KG1 (cell line): Measurements from ENCODE around the gene SDK1.

Experiments
- DNase-seq: peaks from one replicate; lab custom pipeline; 2025; lab: John Stamatoyannopoulos, UW

SDK1 gene

GRCh38 chr7:3527496-3528124 is 226.6 kb downstream of the SDK1 start:
- no peak for DNase-seq

GRCh38 chr7:3533040-3533439 is 232.0 kb downstream of the SDK1 start:
- no peak for DNase-seq

- DNase-seq = no peak
Observed at GRCh38 chr7:3537210-3537875, 236.3 kb downstream of the SDK1 start.

DNA sequence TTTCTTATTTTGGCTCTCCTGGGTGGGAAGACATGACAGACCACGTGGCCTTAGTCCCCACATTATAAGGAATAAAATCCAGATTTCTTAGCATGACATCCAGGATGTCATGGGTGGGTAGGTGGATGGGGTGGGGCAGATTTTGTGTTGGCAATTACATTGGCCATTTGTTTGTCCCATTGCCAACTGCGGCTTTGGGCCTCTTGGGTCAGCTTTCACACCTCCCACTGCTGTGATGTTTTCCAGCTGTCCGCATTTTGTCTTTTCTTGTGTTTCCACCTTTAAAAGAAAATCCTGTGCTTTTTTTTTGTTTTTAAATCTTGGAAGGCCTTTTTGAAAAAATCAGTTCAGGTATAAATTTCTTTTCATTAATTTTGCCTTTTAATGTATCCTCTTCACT is 237.0 kb downstream of the SDK1 start:
- DNase-seq = no peak

DNA sequence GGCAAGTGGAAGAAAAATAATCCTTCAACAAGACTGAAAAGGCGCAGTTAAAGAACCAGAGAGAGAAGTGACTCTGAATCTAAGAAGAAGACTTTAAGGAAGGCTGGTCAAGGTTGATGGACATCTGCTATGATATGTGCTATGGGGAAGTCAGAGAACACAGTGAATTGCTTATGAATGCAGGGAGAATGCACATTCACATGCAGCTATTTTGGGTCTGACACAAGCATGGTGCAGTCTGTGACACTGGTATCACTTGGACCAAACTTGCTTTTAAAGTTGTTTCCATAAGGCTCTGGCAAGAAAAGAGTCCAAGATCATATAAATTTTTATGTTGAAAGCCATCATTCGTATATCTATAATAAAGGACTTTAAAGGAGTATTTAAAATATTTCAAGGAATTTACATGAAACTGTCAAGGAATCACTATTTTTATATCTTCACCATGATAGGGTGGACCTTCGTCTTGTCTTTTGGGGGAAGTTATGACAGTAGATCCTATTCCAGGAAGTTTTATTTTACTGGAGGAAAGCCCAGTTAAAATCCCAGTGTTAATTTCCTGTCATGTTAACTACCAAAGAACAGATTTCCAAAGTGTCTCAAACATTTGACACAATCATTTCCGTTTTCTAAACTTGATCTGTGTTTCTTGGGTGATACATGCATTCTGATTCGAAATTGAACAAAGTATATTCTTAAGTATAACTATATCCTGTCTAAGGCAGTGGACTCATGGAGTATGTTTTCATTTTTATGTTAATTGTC is 239.6 kb downstream of the SDK1 start:
- no peak for DNase-seq

DNA sequence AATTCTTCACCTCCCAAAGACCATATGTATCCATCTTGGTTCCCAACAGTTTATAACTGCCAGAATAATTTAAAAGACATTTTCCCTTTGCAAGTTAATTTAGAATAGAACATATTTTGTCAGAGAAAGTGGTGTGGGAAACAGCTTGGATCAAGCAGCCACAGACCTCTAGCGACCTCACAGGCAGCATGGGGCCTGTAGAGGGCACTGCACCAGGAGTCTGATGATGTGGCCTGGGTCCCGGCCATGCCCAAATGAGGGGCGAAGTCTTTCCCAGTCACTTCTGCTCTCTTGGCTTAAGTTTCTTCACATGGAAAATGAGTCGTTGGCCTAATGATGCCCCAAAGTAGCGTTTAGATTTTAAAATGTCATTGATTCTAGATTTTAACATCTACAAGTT is 243.2 kb downstream of the SDK1 start:
- no peak for DNase-seq

DNA sequence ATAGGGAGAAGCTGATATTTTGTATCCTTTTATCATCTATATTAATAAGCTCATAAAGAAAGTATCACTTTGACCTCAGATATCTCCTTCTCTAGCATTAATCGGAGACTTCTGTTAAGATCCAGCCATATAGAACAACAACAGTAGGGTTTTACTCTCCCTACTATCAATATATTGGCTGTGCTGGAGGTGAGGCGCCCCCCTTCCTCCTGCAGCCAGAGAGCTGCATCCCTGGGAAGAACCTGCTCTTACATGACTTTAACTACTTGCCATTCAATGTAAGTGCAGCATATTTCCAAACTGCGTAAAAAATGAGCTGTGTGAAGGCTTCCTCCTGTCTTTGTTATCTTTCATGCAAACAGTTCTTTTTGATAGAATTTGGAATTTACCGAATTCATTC is 247.8 kb downstream of the SDK1 start:
- no peak for DNase-seq

- no peak for DNase-seq
Observed at GRCh38 chr7:3549601-3550000, 248.5 kb downstream of the SDK1 start.

DNA sequence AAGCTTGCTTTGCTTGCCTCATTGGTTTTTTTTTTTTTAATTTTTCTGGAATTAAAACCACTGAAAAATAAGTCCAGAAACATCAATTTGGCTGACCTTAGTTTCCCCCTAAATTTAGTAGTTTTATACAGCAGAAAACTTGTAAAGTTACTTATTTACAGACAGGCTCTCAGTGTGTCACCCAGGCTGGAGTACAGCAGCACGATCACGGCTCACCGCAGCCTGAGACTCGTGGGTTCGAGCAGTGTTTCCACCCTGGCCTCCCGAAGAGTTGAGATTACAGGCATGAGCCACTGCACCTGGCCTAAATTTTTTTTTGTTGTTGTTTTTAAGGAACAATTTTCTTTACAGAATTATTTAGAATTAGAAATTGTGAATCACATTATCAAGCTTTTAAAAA is 250.5 kb downstream of the SDK1 start:
- DNase-seq = no peak

DNA sequence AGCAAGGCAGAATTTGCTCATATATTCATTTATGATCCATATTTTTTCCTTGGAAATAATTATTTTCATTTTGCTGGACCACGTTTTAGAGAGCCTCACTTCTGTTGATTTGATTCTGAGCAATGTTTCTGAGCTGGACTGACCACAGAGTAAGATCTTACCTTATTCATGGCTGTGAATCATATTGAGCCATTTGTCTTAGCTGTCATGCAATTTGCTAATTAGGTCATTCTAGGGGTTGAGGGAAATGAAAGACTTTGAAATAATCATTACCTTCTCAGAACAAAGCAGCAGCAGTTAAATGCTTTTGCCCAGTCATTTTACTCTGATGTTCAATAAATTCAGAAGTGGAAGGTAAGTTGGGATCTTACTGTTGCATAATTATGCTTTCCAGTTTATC is 251.4 kb downstream of the SDK1 start:
- DNase-seq = no peak

DNA sequence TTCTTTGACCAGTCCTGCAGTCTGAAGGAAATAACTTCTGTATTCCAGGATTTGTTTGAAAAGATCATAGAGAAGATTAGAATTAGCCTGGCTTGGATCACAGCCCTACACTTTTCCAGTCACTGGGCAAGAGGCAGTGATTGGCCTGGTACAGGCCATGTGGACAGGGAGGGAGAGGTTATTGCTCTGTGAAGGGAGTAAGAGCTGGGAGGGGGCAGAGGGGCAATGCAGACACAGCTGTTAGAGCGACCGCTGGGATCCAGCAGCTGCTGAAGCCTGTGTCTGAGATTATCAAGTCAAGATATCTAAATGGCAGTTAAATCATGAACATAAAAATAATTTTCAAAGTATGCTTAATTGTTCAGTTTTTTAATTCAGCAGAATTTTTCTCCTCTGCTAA is 257.3 kb downstream of the SDK1 start:
- no peak for DNase-seq

GRCh38 chr7:3559278-3559677 is 258.2 kb downstream of the SDK1 start:
- DNase-seq = no peak

GRCh38 chr7:3560495-3560894 is 259.4 kb downstream of the SDK1 start:
- DNase-seq = no peak

DNA sequence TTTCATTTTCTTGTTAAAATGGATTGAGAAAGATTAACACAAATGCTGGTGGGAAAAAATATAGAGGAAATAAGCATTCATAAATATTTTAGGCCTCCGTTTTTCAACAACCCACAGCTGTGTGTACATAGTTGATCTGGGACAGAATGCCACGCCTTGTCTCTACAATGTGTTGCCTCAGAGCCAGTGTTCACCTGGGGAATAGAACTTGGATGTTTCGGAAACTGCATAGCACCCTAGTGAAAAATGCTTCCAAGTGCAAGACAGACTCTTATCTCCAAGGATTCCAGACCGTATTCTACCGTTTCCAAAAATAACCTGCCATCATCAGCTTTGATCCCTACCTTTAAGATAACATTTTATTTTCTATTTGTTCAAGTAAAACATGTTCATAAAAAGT is 260.9 kb downstream of the SDK1 start:
- DNase-seq = no peak

DNA sequence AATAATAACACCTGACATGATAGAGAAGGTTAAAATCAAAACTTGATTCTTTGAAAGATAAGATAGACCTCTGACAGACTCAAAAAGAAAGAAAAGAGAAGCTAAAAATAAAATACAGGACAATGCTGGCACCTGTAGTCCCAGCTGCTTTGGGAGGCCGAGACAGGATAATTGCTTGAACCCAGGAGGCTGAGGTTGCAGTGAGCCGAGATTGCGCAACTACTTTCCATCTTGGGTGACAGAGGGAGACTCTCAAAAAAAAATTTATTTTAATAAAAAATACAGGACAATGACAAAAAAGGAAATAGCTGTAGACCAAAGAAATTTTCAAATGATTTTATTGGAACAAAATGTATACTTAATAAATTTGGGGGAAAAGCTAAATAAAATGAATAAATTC is 263.2 kb downstream of the SDK1 start:
- no peak for DNase-seq

DNA sequence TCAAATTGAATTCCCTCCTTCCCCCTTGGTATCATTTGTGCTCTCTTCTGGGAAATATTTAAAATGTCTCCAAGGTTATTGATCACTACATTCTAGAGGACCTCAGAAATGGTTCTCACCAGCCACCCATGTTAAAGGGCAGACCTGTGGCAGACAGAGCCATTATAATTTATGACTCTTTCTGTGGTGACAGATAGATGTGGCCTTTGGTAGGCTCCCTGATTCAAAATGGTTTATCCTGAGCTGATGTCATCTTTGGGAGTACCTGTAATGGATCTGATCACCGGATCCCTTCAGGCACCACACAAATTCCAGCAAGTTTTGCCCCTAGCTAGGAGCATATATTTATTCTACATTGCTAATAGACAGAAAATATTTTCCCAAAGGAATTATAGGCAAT is 267.5 kb downstream of the SDK1 start:
- DNase-seq = no peak

GRCh38 chr7:3569643-3570042 is 268.6 kb downstream of the SDK1 start:
- DNase-seq = no peak

DNA sequence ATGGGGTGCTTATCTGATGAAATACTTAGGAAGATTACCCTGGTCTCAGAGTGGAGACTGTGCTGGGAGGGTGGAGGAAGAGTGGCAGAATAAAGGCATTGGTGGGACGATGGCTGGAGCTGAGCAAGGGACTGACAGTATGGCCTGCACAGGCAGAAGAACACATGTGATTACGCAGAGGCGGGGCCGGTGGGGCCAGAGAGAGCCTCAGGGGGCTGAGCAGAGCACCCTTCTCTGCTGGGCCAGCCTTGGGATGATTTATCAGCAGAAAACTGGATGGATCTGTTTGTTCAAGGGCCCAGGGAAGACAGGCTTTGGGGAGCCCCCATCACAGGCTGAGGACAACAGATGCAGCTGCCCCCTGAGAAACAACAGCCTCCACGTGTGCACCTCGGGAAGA is 272.1 kb downstream of the SDK1 start:
- DNase-seq = no peak

GRCh38 chr7:3574386-3574785 is 273.3 kb downstream of the SDK1 start:
- DNase-seq = no peak

DNA sequence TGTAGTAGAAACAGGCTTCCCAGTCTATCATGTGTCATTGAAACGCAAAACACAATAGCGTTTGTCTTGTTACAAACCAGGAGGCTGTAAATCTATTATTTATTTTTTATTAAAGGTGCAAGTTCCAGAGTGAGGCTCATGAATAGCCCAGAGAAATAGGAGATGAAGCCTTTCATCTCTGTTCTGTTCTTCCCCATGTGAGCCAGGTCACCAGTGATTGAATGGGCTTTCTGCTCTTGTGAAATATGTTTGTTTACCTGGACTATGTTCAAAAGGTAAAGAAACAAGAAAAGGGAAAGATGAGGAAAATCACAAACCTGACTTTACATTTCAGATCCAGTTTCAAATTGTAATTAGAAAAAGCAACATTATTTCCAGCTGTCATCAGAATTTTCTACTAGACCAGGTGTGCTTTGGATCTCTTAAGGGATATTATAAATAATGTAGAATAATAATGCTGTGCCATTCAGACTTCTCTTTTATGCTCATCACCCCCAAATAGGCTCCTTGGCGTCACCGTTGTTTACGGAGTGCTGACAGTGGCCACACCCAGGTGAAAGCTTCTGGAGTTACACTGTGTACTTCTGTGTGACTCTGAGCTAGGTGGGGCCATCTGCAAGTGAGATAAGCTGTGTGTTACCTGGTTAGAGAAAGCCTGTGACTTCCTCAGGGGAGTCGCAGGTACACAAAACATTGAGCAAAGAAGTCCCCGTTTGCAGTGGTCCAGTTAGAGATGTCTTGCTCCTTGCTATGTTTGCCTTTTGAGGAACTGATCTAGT is 274.9 kb downstream of the SDK1 start:
- DNase-seq = no peak

- DNase-seq = no peak
Observed at GRCh38 chr7:3578399-3578798, 277.3 kb downstream of the SDK1 start.

- no peak for DNase-seq
Observed at GRCh38 chr7:3579638-3580219, 278.7 kb downstream of the SDK1 start.
